Activated naive CD4-positive, alpha-beta T cell treated with anti-CD3 and anti-CD28 coated beads, Interleukin-2, amount 50 U/mL, for 24 hours (primary cell): ENCODE measurements around the gene CMTM5.
A peak's percentile ranks its signal among the peaks of the same experiment; 100 is the strongest.

Experiments
- H3K27ac Mint-ChIP-seq: one replicate; pipeline ENCODE4 v1.8.0; 2021; ENCODE audit warnings: mild to moderate bottlenecking, mixed read lengths
- H3K27me3 Mint-ChIP-seq: one replicate; pipeline ENCODE4 v1.8.0; 2021; ENCODE audit warnings: mixed read lengths
- H3K36me3 Mint-ChIP-seq: one replicate; pipeline ENCODE4 v1.8.0; 2021; ENCODE audit warnings: mixed read lengths
- H3K4me1 Mint-ChIP-seq: one replicate; pipeline ENCODE4 v1.8.0; 2021; ENCODE audit warnings: mixed read lengths
- H3K4me3 Mint-ChIP-seq: one replicate; pipeline ENCODE4 v1.8.0; 2021; ENCODE audit warnings: mild to moderate bottlenecking, mixed read lengths
- H3K9me3 Mint-ChIP-seq: one replicate; pipeline ENCODE4 v1.8.0; 2021; ENCODE audit warnings: mixed read lengths

CMTM5 gene, protein sequence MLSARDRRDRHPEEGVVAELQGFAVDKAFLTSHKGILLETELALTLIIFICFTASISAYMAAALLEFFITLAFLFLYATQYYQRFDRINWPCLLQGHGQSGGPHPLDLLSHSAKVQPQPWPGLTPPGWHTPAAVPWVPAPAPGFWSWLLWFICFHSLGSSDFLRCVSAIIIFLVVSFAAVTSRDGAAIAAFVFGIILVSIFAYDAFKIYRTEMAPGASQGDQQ

DNA sequence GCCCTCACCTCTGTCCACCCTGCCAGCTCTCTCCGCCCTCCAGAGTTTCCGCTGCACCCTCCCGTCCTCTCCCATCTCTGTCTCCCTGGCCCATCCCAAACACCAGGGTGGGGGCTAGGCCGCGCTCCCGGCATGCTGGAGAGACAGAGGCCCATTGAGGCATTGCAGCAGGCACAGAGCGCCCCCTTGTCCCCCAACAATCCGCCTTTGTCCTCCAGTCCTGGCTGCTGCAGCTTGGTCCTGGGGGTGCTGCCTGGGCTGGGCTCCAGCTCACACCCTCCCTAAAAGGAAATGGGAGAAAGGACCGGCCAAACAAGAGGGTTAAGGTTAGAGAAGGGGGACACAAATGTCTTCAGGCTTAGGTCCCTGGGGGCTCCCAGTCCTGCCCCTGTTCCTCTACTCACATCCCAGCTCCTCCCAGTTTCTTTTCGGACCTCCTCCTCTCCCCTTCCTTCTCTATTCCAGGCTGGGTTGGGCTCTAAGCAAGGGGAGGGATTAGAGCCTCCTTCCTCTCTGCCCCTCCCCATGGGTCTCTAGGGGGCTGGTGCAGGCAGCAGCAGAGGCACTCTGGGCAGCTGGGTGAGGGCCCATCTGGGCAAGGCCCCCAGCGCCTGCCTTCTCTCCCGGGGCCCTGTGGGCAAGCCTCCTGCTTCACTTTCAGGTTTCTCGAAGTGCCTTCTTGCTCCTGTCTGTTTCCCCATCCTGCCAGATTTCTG, at the start of gene CMTM5:
CMTM5 (plus strand) TSS at position 565 of the 716 bp plus-strand sequence. CDS start 206 bp downstream, outside the sequence.
- Mint-ChIP-seq H3K27ac (no peak within 1 kb of the TSS), H3K36me3 (no peaks in the 10 kb centered on the region)

DNA sequence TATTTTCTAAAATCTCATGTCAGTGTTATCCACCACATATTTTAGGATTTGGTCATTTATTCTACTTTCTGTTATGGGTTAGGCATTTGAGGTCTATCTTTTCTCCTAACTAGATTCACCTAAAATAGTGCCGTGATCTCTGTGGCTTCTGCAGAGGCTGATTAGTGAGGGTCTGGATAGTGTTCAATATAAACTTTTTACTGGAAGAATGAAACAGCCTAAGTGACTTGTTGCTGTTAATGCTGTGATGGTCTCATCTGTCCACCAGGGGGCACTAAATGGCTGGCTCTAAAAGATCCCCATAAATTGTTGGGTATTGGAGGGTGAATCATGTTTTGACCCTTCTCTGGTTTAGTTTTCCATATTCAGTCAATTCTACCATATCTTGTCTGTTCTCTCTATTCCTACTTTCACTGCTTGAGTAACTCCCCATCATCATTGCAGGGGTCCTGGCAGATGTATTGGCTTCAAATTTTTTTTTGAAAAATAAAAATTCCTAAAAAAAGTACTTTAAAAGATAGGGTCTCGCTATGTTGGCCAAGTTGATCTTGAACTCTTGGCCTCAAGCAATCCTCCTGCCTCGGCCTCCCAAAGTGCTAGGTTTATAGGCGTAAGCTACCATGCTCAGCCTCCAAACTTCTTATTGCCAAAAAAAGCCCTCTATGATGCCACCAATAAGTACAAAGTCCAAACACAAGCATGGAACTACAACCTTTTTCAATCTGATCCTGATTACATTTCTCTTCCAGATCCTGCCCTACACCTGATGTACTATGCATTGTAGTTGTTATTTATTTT, 48.7 kb upstream of the CMTM5 start:
- no peak overlapping the region for H3K27ac Mint-ChIP-seq
- H3K27me3 Mint-ChIP-seq, result no peaks in the 10 kb centered on the region
- peaks cover 13% of the 10 kb centered on the region for H3K4me1 Mint-ChIP-seq
- H3K9me3 Mint-ChIP-seq, result no peaks in the 10 kb centered on the region
- H3K4me3 Mint-ChIP-seq, result no peak overlapping the region
- H3K36me3 Mint-ChIP-seq, result peaks cover 9% of the 10 kb centered on the region

More for the DNA sequence above, at the start of gene CMTM5:
- Mint-ChIP-seq H3K4me3 (no peak within 1 kb of the TSS), H3K4me1 (no peaks in the 10 kb centered on the region), H3K9me3 (no peaks in the 10 kb centered on the region), H3K27me3 (peaks cover 2% of the 10 kb centered on the region)

DNA sequence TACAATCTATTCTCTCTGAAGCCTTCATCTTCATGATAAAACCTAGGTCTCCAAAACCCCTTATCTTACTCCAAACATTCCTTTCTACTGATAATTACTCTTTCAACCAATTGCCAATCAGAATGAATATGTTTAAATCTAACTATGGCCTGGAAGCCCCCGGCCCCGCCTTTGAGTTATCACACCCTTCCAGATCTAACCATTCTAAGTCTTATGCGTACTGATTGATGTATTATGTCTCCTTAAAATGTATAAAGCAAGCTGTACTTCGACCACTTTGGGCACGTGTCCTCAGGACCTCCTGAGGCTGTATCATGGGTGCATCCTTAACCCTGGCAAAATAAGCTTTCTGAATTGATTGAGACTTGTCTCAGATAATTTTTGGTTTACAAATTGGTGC, 41.2 kb upstream of the CMTM5 start:
- no peak overlapping the region for H3K4me3 Mint-ChIP-seq
- H3K9me3 Mint-ChIP-seq, result no peaks in the 10 kb centered on the region
- peaks cover 3% of the 10 kb centered on the region for H3K27me3 Mint-ChIP-seq
- no peaks in the 10 kb centered on the region for H3K4me1 Mint-ChIP-seq
- no peaks in the 10 kb centered on the region for H3K36me3 Mint-ChIP-seq
- H3K27ac Mint-ChIP-seq, result no peak overlapping the region

DNA sequence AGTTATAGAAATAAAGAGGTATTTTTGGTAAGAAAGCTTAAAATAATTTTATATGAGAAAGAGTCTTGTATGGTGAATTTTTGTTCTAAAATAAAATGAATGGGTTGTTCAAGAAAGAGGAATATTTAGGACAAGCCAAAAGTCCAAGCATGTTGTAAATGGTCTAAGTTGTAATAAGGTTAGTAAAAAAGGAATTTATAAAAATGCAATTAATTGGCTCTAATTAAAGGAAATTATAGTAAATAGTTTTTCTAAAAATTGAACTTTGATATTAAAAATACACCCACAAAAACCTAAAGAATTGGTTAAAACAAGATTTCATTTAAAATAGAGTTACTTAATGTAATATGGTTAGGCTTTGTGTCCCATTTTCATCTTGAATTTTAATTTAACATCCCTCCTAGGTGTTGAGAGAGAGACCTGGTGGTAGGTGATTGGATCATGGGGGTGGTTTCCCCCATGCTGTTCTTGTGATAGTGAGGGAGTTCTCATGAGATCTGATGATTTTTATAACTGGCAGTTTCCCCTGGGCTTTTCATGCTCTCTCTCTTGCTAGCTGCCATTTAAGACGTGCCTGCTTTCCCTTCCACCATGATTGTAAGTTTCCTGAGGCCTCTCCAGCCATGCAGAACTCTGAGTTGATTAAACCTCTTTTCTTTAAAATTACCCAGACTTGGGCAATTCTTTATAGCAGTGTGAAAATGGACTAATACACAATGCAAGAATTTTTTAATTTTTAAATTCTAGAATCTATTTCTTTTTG, 37.2 kb upstream of the CMTM5 start:
- no peaks in the 10 kb centered on the region for H3K9me3 Mint-ChIP-seq
- H3K27ac Mint-ChIP-seq, result no peak overlapping the region
- H3K27me3 Mint-ChIP-seq, result peaks cover 3% of the 10 kb centered on the region
- no peaks in the 10 kb centered on the region for H3K36me3 Mint-ChIP-seq
- H3K4me3 Mint-ChIP-seq, result no peak overlapping the region
- no peaks in the 10 kb centered on the region for H3K4me1 Mint-ChIP-seq

DNA sequence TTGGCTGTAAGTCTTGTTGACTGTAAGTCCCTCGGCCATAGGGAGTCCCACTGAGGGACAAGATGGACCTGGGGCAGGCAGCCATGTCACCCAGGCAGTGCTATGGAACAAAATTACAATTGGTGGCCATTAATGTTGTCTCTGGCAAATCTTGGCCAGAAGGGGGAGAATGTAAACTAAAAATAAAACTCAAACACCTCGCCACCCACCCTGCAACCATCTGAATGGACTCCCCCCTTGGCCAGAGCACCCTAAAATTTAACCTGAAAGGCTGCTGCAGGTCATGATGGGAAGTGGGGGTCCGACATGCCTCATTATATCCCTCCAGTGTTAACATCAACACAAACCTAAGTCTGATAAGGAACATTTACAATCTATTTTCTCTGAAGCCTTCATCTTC, 32.4 kb upstream of the CMTM5 start:
- no peaks in the 10 kb centered on the region for H3K36me3 Mint-ChIP-seq
- H3K27ac Mint-ChIP-seq, result no peak overlapping the region
- H3K27me3 Mint-ChIP-seq, result no peaks in the 10 kb centered on the region
- no peaks in the 10 kb centered on the region for H3K9me3 Mint-ChIP-seq
- no peak overlapping the region for H3K4me3 Mint-ChIP-seq
- no peaks in the 10 kb centered on the region for H3K4me1 Mint-ChIP-seq

DNA sequence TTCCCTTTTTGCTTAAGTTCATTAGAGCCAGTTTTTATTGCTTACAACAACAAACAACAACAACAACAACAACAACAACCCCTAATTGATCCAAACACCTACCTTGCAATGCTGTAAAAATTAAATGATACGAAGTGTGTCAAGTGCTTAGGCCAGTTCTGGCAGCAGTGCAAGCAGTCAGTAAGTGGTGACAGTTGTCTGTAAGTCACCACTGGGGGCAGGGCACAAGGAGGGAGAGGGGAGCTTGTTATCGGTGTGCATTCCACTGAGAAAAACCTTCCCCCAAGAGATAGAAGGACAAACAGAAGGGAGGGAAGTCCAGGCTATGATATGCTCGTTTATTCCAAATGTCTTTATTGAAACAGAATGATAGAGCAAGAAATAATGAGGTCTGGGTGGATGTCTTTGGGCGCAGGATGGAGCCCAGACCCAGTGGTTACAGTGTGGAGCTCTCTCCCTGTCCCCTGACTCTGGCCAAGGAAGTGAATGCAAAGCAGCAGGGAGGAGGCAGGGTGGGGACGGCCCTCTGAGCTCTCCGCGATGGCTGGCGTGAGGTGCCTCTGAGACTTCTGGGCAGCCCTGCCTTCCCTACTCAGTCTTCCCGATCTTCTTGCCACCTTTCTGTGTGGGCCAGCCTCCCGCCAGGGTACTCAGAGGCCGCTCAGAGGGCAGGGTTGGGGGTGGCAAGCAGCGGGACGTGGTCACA, 30.7 kb upstream of the CMTM5 start:
- peaks cover 6% of the 10 kb centered on the region for H3K4me1 Mint-ChIP-seq
- no peaks in the 10 kb centered on the region for H3K9me3 Mint-ChIP-seq
- H3K27me3 Mint-ChIP-seq, result no peaks in the 10 kb centered on the region
- no peaks in the 10 kb centered on the region for H3K36me3 Mint-ChIP-seq
- no peak overlapping the region for H3K27ac Mint-ChIP-seq
- no peak overlapping the region for H3K4me3 Mint-ChIP-seq

DNA sequence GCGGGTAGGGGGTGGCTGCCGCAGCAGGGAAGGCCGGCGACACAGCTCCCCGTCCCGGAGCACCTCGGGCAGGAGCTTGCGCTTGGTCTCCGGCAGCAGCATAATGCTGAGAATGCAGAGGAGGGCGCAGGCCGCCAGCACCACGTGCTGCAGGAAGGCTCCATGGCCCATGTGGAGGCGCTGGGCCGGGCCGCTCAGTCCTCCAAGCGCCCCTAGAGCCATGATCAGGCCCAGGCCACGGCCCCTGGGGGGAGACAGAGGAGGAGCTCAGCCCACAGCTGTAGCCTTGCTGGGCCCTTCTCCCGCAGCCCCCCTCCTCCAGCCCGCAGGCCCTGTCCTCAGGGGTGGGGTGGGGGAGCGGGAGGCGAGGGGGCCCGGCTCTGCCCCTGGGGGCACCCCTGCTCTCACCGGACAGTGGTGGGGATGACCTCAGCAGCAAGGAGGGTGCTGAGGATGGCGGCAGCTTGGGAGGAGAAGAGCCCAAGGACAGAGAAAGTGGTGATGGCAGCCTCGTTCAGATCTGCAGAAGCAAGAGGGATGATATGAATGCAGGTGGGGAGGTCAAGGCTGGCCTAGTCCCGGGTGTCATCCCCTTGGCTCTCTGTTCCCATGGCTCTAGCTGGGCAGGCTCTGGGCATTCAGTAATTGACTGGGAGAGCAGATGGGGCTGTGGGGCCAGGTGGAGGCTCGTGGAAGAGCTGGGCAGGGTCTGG, 30.0 kb upstream of the CMTM5 start:
- no peaks in the 10 kb centered on the region for H3K9me3 Mint-ChIP-seq
- no peak overlapping the region for H3K4me3 Mint-ChIP-seq
- peaks cover 10% of the 10 kb centered on the region for H3K4me1 Mint-ChIP-seq
- no peak overlapping the region for H3K27ac Mint-ChIP-seq
- H3K27me3 Mint-ChIP-seq, result no peaks in the 10 kb centered on the region
- H3K36me3 Mint-ChIP-seq, result no peaks in the 10 kb centered on the region

DNA sequence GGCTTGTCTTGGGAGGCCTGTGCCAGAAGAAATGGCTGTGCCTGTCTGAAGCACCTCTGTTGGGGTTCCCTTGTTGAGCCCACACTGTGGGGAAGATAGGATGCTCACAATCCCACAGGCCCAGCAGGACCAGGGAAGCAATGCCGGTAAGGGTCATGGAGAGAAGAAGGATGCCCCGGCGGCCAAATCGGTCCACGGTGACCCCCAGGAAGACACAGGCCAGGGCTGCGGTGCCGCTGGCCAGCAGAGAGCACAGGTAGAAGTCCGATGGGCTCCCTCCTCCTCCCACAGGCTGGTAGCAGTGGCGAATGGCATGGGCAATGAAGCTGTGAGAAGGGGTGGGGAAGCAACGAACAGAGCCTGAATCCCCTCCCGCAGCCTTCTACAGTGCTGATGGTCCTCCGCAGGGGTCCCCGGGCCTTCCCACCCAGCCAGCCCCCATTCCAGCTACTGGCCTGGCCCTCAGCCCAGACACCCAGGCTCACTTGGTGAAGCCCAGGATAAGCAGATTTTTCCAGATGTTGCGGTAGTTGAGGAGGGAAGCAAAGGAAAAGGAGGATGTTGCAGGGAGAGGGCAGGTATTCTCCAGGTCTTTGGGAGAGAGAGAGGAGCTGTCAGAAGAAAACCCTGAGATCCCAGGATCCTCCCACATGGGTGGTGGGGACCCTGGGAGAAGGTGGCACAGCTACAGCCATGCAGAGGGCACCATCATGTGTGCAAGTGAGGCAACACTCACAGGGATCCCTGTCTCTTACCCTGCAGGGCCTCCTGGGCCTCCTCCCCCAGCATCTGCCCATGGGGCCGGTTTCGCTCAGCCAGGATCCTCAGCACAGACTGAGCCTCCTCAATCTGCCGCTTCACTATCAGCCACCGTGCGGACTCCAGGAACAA, 29.2 kb upstream of the CMTM5 start:
- no peak overlapping the region for H3K27ac Mint-ChIP-seq

DNA sequence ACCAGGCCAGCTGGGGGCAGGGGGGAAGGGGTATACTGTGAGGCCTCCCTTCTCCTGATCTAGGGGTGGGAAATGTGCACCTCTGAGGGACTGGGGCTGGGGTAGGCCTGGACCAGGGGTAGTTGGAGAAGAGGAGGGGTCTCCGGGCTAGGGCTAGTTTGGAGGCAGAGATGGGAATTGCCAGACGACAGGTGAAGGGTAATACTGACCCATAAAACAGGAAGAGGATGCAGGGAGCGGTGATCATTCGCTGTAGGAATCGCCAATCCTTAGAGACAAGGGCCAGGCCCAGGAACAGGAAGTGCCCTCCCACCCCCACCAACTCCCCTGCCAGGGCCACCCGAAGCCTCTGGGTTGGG, 28.6 kb upstream of the CMTM5 start:
- Mint-ChIP-seq H3K4me1 (peaks cover 15% of the 10 kb centered on the region), H3K36me3 (no peaks in the 10 kb centered on the region), H3K27me3 (no peaks in the 10 kb centered on the region), H3K9me3 (no peaks in the 10 kb centered on the region), H3K4me3 (no peak overlapping the region), H3K27ac (no peak overlapping the region)

More for the DNA sequence above, 29.2 kb upstream of the CMTM5 start:
- H3K27me3 Mint-ChIP-seq, result no peaks in the 10 kb centered on the region
- no peaks in the 10 kb centered on the region for H3K36me3 Mint-ChIP-seq
- no peaks in the 10 kb centered on the region for H3K9me3 Mint-ChIP-seq
- no peak overlapping the region for H3K4me3 Mint-ChIP-seq
- peaks cover 10% of the 10 kb centered on the region for H3K4me1 Mint-ChIP-seq

DNA sequence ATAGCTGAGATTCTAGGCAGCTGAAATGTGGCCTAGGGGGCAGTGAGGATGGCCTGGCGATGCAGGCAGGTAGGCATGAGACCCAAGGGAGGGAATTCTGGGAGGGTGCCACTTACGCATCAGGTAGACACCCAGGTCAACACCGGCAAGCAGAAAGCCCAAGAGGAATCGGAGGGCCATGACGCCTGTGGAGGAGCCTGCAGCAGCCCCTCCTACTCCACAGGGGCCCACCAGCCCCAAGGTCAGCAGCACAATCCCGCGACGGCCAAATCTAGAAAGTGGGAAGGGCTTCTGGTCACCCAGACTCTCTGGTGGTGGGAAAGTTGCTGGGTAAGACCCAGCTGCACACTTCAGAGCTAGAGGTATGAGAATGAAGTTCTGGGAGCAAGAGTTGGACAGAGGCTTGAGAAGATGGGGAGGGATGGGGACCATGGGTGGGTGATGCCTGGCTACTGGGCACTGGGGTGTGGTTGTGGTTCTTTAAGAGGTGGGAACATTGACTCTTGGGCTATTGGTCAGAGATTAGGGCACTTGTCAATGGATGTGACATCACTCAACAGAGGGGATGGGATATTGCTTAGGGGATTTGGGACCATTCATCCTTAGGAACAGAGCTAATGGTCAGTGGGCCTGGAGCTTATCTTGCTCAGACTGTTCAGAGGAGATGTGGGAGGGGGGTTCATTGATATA, 27.5 kb upstream of the CMTM5 start:
- H3K36me3 Mint-ChIP-seq, result no peaks in the 10 kb centered on the region
- H3K4me3 Mint-ChIP-seq, result no peak overlapping the region
- H3K27me3 Mint-ChIP-seq, result peaks cover 1% of the 10 kb centered on the region
- H3K9me3 Mint-ChIP-seq, result no peaks in the 10 kb centered on the region
- H3K4me1 Mint-ChIP-seq, result peaks cover 21% of the 10 kb centered on the region
- H3K27ac Mint-ChIP-seq, result no peak overlapping the region

DNA sequence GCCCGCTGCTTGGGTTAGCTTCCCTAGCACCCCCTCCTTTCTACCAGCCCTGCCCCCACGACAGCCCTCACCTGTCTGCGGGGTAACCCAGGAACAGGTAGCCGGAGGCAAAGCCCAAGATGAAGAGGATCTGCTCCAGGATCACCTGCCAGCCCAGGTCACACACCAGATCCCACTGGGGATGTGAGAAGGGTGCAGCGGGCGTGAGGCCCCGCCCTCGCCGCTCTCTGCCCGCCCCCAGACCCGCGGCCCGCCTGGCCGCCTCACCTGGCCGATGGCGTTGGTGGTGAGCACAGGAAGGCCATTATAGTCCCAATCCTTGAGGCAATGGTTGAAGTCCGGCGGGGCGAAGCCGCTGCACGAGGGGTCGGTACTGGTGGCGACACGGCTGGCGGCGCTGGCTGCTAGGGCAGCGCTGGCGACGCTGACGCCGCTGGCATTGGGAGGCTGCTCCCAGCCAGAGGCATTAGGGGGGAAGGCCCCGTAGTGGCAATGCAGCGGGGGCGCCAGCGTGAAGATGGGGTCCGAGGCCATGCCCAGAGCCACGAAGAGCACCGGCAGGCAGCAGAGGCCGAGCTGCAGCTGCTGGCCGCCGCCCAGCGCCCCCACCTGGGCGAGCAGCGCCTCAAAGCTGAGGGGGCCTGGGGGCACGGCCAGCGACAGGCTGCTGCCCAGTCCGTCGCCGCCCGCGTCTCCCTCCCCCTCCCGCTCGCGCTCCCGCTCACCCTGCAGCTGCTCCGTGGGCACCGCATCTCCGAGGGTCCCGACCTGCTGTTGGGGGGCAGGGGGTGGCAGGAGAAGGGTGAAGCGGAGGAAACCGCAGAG, 25.0 kb upstream of the CMTM5 start:
- Mint-ChIP-seq H3K27me3 (peaks cover 1% of the 10 kb centered on the region), H3K4me1 (peaks cover 21% of the 10 kb centered on the region), H3K36me3 (no peaks in the 10 kb centered on the region), H3K27ac (no peak overlapping the region), H3K9me3 (no peaks in the 10 kb centered on the region), H3K4me3 (peak overlapping the region; percentile 81)

DNA sequence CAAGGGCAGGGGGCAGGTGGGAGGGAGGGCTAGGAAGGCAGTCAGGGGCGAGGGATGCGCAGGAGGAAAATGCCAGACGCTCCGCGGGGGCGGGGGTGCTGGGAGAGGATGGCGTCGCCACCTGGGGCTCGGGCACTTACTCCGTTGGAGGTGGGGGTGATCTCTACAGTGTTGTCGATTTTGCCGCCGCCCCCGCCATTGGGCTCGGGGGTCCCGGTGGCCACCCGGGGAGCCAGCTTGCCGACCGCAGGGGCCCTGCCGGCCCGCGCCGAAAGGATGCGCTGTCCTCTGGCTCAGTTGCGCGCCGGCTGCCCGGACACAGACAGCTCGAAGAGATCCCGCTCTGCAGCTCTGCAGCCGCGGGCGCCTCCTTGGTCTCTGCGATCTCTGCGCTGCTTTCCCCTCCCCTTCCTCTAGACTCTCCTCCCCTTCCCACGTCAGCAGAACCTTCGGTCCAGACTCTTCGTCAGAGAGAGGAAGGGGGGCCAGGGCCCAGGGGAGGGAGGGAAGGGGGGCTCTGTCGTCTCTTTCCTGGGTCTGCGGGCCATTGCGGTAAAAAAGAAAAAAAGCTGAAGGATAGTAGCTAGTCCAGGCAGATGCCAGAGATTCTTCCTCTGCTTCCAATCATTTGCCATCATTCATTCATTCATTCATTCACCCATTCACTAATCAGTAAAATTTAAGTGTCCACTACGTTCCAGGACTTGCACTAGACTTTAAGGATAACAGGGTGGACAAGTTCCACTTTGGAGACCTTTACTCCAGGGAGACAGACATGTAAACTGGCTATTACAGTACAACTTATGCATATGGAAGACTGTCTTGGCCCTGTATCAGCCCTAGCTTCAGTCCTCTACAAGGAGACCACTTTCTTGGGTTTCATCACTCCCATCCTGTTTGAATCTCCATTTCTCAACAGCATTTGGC, 24.1 kb upstream of the CMTM5 start, which contains the start of gene SLC22A17:
SLC22A17 (minus strand) TSS at position 382 of the 927 bp plus-strand sequence.
- peak within 1 kb of the TSS; percentile 81 for H3K4me3 Mint-ChIP-seq
- no peaks in the 10 kb centered on the region for H3K36me3 Mint-ChIP-seq
- H3K27ac Mint-ChIP-seq, result peak within 1 kb of the TSS; percentile 81
- H3K27me3 Mint-ChIP-seq, result peaks cover 1% of the 10 kb centered on the region
- peaks cover 21% of the 10 kb centered on the region for H3K4me1 Mint-ChIP-seq
- no peaks in the 10 kb centered on the region for H3K9me3 Mint-ChIP-seq
